Endothelial cell of umbilical vein (primary cell): ENCODE results near the gene RMC1.

Experiments
- POLR2A ChIP-seq: IDR thresholded peaks from 2 replicates; pipeline ENCODE4 v1.6.1; 2012; ENCODE audit warnings: low read depth, mild to moderate bottlenecking, control low read depth, low read length
- POLR2AphosphoS5 ChIP-seq: IDR thresholded peaks from 2 replicates; pipeline ENCODE4 v1.6.1; 2012; ENCODE audit warnings: low read depth, mild to moderate bottlenecking, control low read depth, low read length, moderate library complexity; ENCODE audit not compliant: insufficient read depth
- TF ChIP-seq, protein P1 (sequence below), 2 donors: IDR thresholded peaks; 1 replicate in 1 of 2; 2 replicates in 1 of 2; pipeline ENCODE4 v1.5.1; 2011; ENCODE audit warnings: low read length in 2 of 2, mild to moderate bottlenecking in 2 of 2, moderate library complexity in 2 of 2, control low read depth in 1 of 2, inconsistent platforms in 1 of 2, low read depth in 1 of 2; ENCODE audit not compliant: insufficient read depth in 1 of 2; ENCODE audit errors: extremely low read depth in 1 of 2

- TF ChIP-seq, protein P1, sequence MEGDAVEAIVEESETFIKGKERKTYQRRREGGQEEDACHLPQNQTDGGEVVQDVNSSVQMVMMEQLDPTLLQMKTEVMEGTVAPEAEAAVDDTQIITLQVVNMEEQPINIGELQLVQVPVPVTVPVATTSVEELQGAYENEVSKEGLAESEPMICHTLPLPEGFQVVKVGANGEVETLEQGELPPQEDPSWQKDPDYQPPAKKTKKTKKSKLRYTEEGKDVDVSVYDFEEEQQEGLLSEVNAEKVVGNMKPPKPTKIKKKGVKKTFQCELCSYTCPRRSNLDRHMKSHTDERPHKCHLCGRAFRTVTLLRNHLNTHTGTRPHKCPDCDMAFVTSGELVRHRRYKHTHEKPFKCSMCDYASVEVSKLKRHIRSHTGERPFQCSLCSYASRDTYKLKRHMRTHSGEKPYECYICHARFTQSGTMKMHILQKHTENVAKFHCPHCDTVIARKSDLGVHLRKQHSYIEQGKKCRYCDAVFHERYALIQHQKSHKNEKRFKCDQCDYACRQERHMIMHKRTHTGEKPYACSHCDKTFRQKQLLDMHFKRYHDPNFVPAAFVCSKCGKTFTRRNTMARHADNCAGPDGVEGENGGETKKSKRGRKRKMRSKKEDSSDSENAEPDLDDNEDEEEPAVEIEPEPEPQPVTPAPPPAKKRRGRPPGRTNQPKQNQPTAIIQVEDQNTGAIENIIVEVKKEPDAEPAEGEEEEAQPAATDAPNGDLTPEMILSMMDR (IDR thresholded peaks at IDR 0.05; ENCODE audit: extremely low read depth in 1 of 2, insufficient read depth in 1 of 2, low read depth in 1 of 2, low read length in 2 of 2), result no peak
- TF ChIP-seq POLR2A (no peak), POLR2AphosphoS5 (no peak)
These were observed 28.6 kb downstream of the RMC1 start for GRCh38 chr18:23531912-23532311.
